ES-I3 (cell line): Measurements from ENCODE around the gene ALPK3.

ENCODE experiments used
- H3K36me3 ChIP-seq: 2 replicates; pipeline ENCODE4 v1.6.1; 2013; ENCODE audit warnings: mild to moderate bottlenecking, low read length, control low read depth, moderate library complexity; ENCODE audit not compliant: insufficient read depth
- H3K4me1 ChIP-seq: 2 replicates; pipeline ENCODE4 v1.6.1; 2013; ENCODE audit warnings: mild to moderate bottlenecking, control low read depth, low read length; ENCODE audit not compliant: insufficient read depth
- H3K9ac ChIP-seq: 2 replicates; pipeline ENCODE4 v1.6.1; 2013; ENCODE audit warnings: low read depth, mild to moderate bottlenecking, low read length, moderate library complexity
- H3K9me3 ChIP-seq: 2 replicates; pipeline ENCODE4 v1.6.1; 2013; ENCODE audit warnings: mild to moderate bottlenecking, low read length, moderate library complexity; ENCODE audit not compliant: control insufficient read depth, insufficient read depth

ALPK3 gene

GRCh38 chr15:84903751-84904150, 86.6 kb downstream of the ALPK3 start:
- no peaks in the 10 kb centered on the region for H3K36me3 ChIP-seq
- H3K4me1 ChIP-seq: 0 out of 2 replicates have a peak, but pooled peaks cover 2% of the 10 kb centered on the region
- H3K9me3 ChIP-seq: no peaks in the 10 kb centered on the region
- no peak overlapping the region for H3K9ac ChIP-seq

- Histone ChIP-seq H3K4me1 (peaks cover 4% of the 10 kb centered on the region; the same call in 1 of the 2 replicates), H3K36me3 (no peaks in the 10 kb centered on the region), H3K9ac (no peak overlapping the region)
These were observed 87.3 kb downstream of the ALPK3 start for GRCh38 chr15:84904419-84904818.

DNA sequence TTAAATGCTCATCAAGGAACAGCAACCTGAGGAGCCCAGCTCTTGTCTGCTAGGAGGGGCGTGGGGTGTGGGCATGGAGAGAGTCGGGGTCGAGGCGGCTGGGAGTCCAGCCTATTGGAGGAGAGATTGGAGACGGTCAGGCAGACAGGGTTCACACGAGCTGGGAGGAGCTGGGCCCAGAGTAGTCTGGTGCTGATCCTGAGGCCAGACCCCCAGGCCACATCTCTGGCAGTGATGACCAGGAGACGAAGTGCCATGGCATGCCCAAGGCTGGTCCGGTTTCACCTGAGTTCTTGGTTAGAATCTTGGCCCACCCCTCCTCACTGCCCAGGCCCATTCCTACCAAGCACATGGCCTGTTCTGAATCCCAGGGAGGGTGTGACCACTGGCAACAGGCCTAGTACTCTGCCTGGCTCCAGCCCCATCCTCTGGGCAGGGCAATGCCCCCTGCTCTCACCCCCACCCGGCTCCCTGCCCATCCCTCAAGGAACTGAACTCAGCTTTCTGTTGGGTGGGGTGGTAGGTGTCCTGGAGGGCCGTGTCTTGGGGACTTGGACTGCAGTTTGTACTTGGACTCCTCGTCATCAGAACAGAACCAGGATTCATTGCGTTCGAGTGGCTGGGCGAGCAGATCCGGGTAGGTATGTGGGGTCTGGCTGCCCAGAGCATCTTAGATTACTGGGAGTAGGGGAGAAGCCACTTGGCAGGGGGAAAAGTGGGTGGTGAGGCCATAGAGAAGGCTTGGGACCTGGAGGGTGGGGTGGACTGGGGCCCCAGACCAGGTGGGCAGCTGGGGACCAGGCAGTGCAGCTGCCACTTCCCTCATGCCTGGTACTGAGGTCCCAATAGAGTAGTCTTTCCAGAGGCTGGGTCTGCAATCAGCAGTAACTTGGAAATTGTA, 88.1 kb downstream of the ALPK3 start:
- no peak overlapping the region for H3K9ac ChIP-seq

More at GRCh38 chr15:84904419-84904818, 87.3 kb downstream of the ALPK3 start:
- H3K9me3 ChIP-seq: no peaks in the 10 kb centered on the region

DNA sequence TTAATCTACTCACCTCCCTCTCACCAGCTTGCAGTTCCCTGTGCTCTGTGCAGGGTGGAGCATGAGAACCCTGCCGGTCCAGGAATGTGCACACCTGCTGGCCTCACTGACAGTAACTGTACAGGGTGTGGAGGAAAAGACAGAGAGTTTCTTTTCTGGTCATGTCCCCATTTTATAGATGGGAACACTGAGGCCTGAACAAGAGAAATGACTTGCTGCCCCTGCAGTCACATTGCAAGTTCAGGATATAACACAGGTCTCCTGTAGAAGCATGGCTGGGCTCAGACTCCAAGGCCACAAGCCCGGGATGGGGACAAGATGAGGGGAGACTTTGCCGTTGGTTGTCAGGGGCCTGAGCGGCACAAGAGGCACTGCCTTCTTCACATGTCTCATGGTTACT, 90.6 kb downstream of the ALPK3 start:
- Histone ChIP-seq H3K9ac (no peak overlapping the region), H3K4me1 (peaks cover 4% of the 10 kb centered on the region; the same call in 1 of the 2 replicates), H3K36me3 (no peaks in the 10 kb centered on the region), H3K9me3 (no peaks in the 10 kb centered on the region; the same call in 1 of the 2 replicates)

More for the DNA sequence above, 88.1 kb downstream of the ALPK3 start:
- Histone ChIP-seq H3K9me3 (no peaks in the 10 kb centered on the region), H3K36me3 (no peaks in the 10 kb centered on the region), H3K4me1 (peaks cover 4% of the 10 kb centered on the region; the same call in 1 of the 2 replicates)

DNA sequence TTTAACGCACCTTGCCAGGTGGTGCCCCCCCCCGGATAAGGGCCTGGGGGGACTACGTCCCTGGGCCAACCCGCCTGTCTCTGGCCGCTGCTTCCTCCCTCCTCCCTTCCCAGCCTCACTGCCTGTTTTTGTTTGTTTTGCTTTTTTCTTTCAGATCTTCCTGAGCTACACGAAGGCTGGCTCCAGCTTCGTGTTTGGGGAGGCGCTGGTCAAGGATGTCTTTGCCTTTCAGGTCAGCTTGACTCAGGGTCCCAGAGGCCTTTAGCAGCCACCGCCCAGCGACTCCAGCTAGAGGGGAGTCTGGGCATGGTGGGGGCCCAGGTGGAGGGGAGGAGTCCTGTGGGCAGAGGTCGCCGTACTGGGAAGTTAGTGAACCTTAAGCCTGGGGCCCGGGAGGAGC, 91.4 kb downstream of the ALPK3 start:
- no peak overlapping the region for H3K9ac ChIP-seq
- no peaks in the 10 kb centered on the region; the same call in 1 of the 2 replicates for H3K9me3 ChIP-seq
- H3K4me1 ChIP-seq: peaks cover 4% of the 10 kb centered on the region; the same call in 1 of the 2 replicates
- H3K36me3 ChIP-seq: no peaks in the 10 kb centered on the region

- Histone ChIP-seq H3K9ac (no peak overlapping the region), H3K36me3 (no peaks in the 10 kb centered on the region), H3K4me1 (peaks cover 4% of the 10 kb centered on the region; the same call in 1 of the 2 replicates), H3K9me3 (no peaks in the 10 kb centered on the region; the same call in 1 of the 2 replicates)
These were observed 91.9 kb downstream of the ALPK3 start for GRCh38 chr15:84909029-84909428.

DNA sequence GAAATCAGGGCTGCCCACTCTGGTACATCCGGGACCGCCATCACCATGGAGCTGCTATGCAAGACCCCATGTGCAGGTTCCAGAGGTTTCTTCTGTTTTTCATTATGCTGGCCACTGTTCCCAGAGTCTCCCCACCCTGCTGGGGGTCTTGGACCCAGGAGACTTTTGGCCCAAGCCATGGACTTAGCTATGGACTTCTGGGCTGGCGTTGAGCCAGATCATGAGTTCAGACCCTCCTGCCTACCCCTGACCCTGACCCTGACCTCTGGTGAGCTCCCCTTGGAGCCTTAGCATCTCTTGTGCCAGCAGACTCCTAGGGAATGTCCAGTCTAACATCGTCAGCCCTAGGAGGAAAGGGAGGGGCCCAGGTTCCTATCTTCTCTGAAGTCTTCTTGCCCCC, 92.6 kb downstream of the ALPK3 start:
- Histone ChIP-seq H3K9me3 (no peaks in the 10 kb centered on the region; the same call in 1 of the 2 replicates), H3K36me3 (no peaks in the 10 kb centered on the region), H3K9ac (no peak overlapping the region), H3K4me1 (peaks cover 10% of the 10 kb centered on the region; the same call in 1 of the 2 replicates)

GRCh38 chr15:84910928-84911623, 93.9 kb downstream of the ALPK3 start:
- no peaks in the 10 kb centered on the region; the same call in 1 of the 2 replicates for H3K9me3 ChIP-seq
- H3K4me1 ChIP-seq: peaks cover 17% of the 10 kb centered on the region; the same call in 1 of the 2 replicates
- no peaks in the 10 kb centered on the region for H3K36me3 ChIP-seq
- no peak overlapping the region for H3K9ac ChIP-seq

- Histone ChIP-seq H3K4me1 (peaks cover 17% of the 10 kb centered on the region; the same call in 1 of the 2 replicates), H3K36me3 (no peaks in the 10 kb centered on the region), H3K9me3 (no peaks in the 10 kb centered on the region; the same call in 1 of the 2 replicates), H3K9ac (no peak overlapping the region)
These were observed 94.9 kb downstream of the ALPK3 start for GRCh38 chr15:84911879-84912660.

GRCh38 chr15:84913360-84913723, 96.2 kb downstream of the ALPK3 start:
- H3K9ac ChIP-seq: no peak overlapping the region
- no peaks in the 10 kb centered on the region; the same call in 1 of the 2 replicates for H3K9me3 ChIP-seq
- H3K36me3 ChIP-seq: no peaks in the 10 kb centered on the region
- H3K4me1 ChIP-seq: peaks cover 17% of the 10 kb centered on the region; the same call in 1 of the 2 replicates

- Histone ChIP-seq H3K9ac (no peak overlapping the region), H3K9me3 (no peaks in the 10 kb centered on the region; the same call in 1 of the 2 replicates), H3K4me1 (peaks cover 13% of the 10 kb centered on the region; the same call in 1 of the 2 replicates), H3K36me3 (no peaks in the 10 kb centered on the region)
These were observed 97.2 kb downstream of the ALPK3 start for GRCh38 chr15:84914351-84914750.

DNA sequence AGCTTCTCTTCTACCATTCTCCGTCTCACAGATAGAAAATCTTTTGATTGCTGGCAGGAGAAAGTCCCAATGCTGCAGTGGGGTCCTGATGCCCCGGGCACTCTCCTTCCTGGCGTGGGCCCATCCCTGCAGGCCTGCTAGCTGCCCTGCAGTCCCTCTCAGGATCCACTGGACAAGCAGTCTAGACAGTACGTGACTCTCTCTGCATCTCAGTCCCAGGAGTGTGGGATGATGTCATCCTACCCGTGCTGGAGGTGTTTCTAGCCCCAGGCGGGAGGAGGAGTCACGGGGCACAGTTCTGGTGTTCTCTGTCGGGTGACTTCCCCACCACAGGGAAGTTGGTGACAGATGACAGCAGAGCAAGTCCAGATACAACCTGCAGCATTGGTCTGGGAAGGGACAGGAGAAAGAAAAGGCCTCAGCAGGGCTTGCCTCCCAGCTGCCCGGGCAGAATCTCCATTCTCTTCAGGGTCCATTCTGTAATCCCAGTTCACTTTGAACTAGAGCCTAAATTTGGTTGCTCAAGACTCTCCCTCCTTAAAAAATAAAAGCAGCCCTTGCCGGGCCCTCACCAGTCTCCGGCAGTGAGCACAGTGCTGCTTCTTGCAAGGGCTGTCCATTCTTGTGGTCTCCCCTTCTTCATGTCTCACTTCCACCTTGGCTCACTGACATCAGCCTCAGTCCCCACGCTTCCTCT, 97.9 kb downstream of the ALPK3 start:
- Histone ChIP-seq H3K9ac (no peak overlapping the region), H3K9me3 (no peaks in the 10 kb centered on the region; the same call in 1 of the 2 replicates), H3K4me1 (peaks cover 13% of the 10 kb centered on the region; the same call in 1 of the 2 replicates), H3K36me3 (no peaks in the 10 kb centered on the region)

DNA sequence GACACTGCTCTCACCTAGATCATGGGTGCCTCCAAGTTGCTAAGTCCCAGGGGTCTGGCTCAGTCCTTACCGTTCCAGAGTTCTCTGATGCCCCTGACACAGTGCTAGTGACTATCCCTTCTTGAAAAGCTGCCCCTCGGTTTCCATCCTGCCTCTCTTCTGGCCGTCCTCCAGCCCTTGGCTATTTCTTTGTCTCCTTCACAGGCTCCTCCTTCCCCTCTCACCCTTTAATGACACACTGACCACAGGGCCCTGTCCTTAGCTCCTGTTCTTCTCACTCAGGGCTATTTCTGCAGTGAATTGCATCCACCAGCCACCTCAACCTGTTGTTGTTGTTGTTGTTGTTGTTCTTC, 98.4 kb downstream of the ALPK3 start:
- Histone ChIP-seq H3K4me1 (peaks cover 13% of the 10 kb centered on the region; the same call in 1 of the 2 replicates), H3K36me3 (no peaks in the 10 kb centered on the region), H3K9ac (no peak overlapping the region), H3K9me3 (no peaks in the 10 kb centered on the region; the same call in 1 of the 2 replicates)
